K562 (cell line): ENCODE measurements around the gene SPIB.

Source experiments
- ARNT ChIP-seq, 2 experiments: fragments of 450-650 bp; IDR thresholded peaks; 2 replicates each; pipeline ENCODE4 v1.6.1; 2016; ENCODE audit warnings: mild to moderate bottlenecking in 1 of 2
- CTCF ChIP-seq, 3 experiments: IDR thresholded peaks in 2 of 3; conservative IDR thresholded peaks in 1 of 3; 2 replicates each; pipeline ENCODE4 v1.5.1; 2011 to 2012; ENCODE audit warnings: low read length in 3 of 3, mild to moderate bottlenecking in 3 of 3, control low read depth in 2 of 3, improper control_type of control experiment in 1 of 3, inconsistent platforms in 1 of 3, low read depth in 1 of 3, mixed read lengths in 1 of 3, moderate library complexity in 1 of 3; ENCODE audit not compliant: insufficient read depth in 2 of 3
- DNMT1 ChIP-seq: fragments of 450-650 bp; IDR thresholded peaks from 2 replicates; pipeline ENCODE4 v1.6.1; 2016; ENCODE audit warnings: antibody characterized with exemption, mild to moderate bottlenecking
- EP300 ChIP-seq: IDR thresholded peaks from 2 replicates; pipeline ENCODE4 v1.6.1; 2012; ENCODE audit warnings: low read length, improper control_type of control experiment
- FOXA1 ChIP-seq: fragments of 450-650 bp; IDR thresholded peaks from 2 replicates; pipeline ENCODE4 v1.6.1; 2016; ENCODE audit warnings: mild to moderate bottlenecking, borderline replicate concordance
- GABPB2 ChIP-seq: fragments of 250-450 bp; sonication (Bioruptor Pico); conservative IDR thresholded peaks from 2 replicates; pipeline ENCODE4 v1.5.1; 2021; ENCODE audit warnings: mild to moderate bottlenecking
- SMC3 ChIP-seq: conservative IDR thresholded peaks from 2 replicates; pipeline ENCODE4 v1.6.1; 2011; ENCODE audit warnings: low read depth, low read length, improper control_type of control experiment; ENCODE audit not compliant: insufficient read depth
- SOX6 ChIP-seq: fragments of 450-650 bp; IDR thresholded peaks from 2 replicates; pipeline ENCODE4 v1.6.1; 2014; ENCODE audit warnings: mild to moderate bottlenecking
- TEAD4 ChIP-seq, 2 experiments: sonication (generic) in 1 of 2; formaldehyde crosslinking in 1 of 2; IDR thresholded peaks; 2 replicates each; pipeline versions ENCODE4 v1.6.1 to v1.8.0; 2012 to 2022; ENCODE audit warnings: borderline replicate concordance in 1 of 2, inconsistent platforms in 1 of 2, low read length in 1 of 2, mild to moderate bottlenecking in 1 of 2, missing genetic modification reagents in 1 of 2
- ZC3H4 ChIP-seq: sonication (generic); formaldehyde crosslinking; IDR thresholded peaks from 2 replicates; pipeline ENCODE4 v1.9.0; 2021; ENCODE audit warnings: missing genetic modification reagents, borderline replicate concordance
- ZFPM2 ChIP-seq: fragments of 250-450 bp; sonication (Bioruptor Pico); IDR thresholded peaks from 2 replicates; pipeline ENCODE4 v1.5.1; 2022; ENCODE audit warnings: mild to moderate bottlenecking
- ZNF232 ChIP-seq: sonication (generic); formaldehyde crosslinking; IDR thresholded peaks from 2 replicates; pipeline ENCODE4 v1.8.0; 2022; ENCODE audit warnings: mild to moderate bottlenecking, missing genetic modification reagents
- TF ChIP-seq, protein P1 (sequence below): sonication (generic); formaldehyde crosslinking; IDR thresholded peaks from 2 replicates; pipeline ENCODE4 v1.8.0; 2022; ENCODE audit warnings: mild to moderate bottlenecking, low read depth, missing genetic modification reagents
- TF ChIP-seq, protein P2 (sequence below): sonication (generic); formaldehyde crosslinking; IDR thresholded peaks from 2 replicates; pipeline ENCODE4 v1.8.1; 2022; ENCODE audit warnings: missing genetic modification reagents

- TF ChIP-seq ZNF232 (no peak), ZC3H4 (no peak), ZFPM2 (no peak), SOX6 (no peak), ARNT (IDR thresholded peaks at IDR 0.05) (no peak), GABPB2 (CRISPR knock-in tag) (no peak), DNMT1 (no peak), SMC3 (peak; percentile 92), TEAD4 (IDR thresholded peaks at IDR 0.05; ENCODE audit: low read length) (no peak; the same call in 1 of the 2 replicates), TEAD4 (CRISPR knock-in tag; IDR thresholded peaks at IDR 0.05; ENCODE audit: borderline replicate concordance) (no peak), EP300 (no peak), CTCF (IDR thresholded peaks at IDR 0.05 in 2 of 3, conservative IDR thresholded peaks at IDR 0.05 in 1 of 3; ENCODE audit: insufficient read depth in 2 of 3, low read depth in 1 of 3, low read length in 3 of 3) (peak; percentile 99 to 100 (median 100)), FOXA1 (no peak)
- TF ChIP-seq, protein P1, sequence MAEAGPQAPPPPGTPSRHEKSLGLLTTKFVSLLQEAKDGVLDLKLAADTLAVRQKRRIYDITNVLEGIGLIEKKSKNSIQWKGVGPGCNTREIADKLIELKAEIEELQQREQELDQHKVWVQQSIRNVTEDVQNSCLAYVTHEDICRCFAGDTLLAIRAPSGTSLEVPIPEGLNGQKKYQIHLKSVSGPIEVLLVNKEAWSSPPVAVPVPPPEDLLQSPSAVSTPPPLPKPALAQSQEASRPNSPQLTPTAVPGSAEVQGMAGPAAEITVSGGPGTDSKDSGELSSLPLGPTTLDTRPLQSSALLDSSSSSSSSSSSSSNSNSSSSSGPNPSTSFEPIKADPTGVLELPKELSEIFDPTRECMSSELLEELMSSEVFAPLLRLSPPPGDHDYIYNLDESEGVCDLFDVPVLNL (CRISPR knock-in tag) = no peak
- TF ChIP-seq, protein P2, sequence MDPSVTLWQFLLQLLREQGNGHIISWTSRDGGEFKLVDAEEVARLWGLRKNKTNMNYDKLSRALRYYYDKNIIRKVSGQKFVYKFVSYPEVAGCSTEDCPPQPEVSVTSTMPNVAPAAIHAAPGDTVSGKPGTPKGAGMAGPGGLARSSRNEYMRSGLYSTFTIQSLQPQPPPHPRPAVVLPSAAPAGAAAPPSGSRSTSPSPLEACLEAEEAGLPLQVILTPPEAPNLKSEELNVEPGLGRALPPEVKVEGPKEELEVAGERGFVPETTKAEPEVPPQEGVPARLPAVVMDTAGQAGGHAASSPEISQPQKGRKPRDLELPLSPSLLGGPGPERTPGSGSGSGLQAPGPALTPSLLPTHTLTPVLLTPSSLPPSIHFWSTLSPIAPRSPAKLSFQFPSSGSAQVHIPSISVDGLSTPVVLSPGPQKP = no peak
Measured at GRCh38 chr19:50478901-50479715, 60.4 kb downstream of the SPIB start.
